ENCODE measurements around the gene ANKRD44. TPM values are rescaled to one million over a fixed set of nuclear protein-coding genes. Genes with fewer than 3 reads are reported as not detected.

Gene ANKRD44
- polyA plus RNA-seq, 5 donors, result 20.4 to 36.3 (median 25.8) TPM

- no peak for DNase-seq
Measured at GRCh38 chr2:197209246-197209645, 101.3 kb downstream of the ANKRD44 start.

GRCh38 chr2:197208841-197209240, 101.7 kb downstream of the ANKRD44 start:
- DNase-seq, result no peak

DNA sequence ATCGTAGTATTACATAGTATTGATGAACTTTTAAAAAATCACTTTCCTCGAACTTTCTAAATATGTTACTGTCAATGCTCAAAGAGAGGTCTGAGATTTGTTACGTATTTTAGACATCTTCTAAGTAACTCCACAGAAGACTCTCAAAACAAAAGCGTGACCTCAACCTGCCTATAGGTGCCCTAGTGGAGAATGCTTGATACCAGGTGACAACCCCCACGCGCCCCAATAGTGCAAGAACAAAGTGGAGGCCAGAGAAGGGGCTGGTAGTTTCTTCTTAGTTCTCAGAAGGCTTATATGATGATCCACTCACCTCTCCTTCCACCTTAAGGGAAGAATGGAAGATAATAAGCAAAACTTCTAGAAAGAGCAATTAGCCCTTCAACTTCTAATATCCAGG, 102.6 kb downstream of the ANKRD44 start:
- DNase-seq, result no peak

- no peak for DNase-seq
Measured at GRCh38 chr2:197207598-197207997, 103.0 kb downstream of the ANKRD44 start.

DNA sequence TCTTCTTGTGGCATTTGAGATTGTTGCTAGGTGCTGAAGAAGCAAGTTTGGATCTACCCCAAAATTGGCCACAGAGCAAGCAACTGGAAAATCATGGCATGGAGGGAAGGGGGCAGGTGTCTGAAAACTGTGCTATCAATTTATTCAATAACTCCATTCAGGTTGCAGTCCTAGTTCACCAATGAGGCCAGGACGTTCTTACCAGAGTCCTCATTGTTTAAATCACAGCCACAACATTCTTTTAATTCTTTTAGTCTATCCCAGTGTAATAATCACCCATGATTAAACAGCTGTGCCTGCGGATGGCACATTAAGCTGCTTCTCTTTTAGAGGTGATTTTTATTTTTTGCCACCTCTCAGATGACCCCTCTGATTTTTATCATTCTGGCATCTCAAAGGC, 103.5 kb downstream of the ANKRD44 start:
- no peak for DNase-seq

GRCh38 chr2:197205585-197206215, 104.9 kb downstream of the ANKRD44 start:
- DNase-seq, result no peak

- DNase-seq, result no peak
Measured at GRCh38 chr2:197204519-197205250, 105.9 kb downstream of the ANKRD44 start.

DNA sequence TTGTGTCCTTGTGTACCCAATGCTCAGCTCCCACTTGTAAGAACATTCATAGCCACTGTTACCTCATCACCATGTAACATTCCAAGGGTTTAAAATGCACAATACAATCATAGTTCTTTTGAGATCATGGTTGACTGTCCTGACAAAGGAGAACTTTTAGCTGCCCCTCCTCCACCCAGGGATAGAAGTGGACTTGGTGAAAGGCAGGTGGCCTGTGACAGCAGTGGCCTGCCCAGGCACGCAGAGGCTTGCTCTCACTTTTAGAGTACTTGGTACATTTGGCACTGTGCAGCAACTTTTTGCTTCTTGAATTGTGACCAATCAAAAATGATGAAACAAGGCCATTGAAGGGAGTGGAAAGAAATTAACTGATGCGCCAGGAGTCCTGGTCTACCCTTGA, 108.7 kb downstream of the ANKRD44 start:
- no peak for DNase-seq

DNA sequence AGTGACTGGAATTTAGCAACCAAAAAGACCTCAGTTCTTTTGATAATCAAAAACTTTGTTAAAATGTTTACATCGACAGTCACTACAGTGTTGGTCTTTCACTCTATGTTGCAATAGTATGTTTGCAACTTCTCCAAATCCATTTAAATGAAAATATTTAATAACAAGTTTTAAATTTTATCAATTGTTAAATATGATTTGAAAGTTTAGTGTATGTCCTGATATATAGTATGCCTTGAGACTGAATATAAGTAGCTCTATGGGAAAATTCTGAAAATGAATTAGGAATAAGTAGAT, 109.9 kb downstream of the ANKRD44 start:
- DNase-seq, result no peak

- DNase-seq, result no peak
Measured at GRCh38 chr2:197200051-197200761, 110.4 kb downstream of the ANKRD44 start.

DNA sequence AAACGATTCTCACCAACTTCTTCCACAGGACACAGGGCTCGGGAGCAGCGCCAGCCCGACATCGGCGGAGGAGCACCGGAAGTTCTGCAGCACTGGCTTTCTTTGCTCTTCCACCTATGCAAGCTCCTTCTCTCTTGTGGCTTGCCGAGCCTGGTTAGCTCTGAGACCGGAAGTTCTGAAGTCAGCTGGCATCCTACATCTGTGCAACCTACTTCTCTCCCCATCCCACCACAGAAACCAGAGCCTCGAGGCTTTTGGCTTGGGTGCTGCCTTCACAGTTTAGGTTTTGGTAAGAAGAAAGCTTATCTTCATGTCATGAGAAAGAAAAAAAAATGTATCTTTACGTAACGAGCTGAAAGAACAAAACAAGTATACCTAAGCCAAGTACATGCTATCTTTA, 111.7 kb downstream of the ANKRD44 start:
- no peak for DNase-seq

DNA sequence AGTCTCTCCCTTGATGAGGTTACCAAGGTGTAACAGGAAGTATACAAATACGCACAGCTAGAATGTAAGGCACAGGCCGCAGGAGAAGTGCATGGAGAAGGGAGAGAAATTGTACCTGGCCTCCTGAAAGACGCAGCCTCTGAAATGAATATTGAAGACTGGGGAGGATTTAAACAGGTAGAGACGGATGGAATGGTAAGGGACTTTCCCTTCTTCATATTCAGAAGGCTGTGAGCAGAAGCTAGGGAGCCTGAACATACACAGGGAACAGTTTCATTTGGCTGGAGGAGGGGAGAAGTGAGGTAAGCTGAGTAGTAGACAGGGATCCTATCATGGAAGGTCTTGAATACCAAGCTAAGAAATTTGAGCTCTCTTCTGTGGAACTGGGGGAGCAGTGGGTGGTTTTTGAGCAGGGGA, 112.7 kb downstream of the ANKRD44 start:
- no peak for DNase-seq

DNA sequence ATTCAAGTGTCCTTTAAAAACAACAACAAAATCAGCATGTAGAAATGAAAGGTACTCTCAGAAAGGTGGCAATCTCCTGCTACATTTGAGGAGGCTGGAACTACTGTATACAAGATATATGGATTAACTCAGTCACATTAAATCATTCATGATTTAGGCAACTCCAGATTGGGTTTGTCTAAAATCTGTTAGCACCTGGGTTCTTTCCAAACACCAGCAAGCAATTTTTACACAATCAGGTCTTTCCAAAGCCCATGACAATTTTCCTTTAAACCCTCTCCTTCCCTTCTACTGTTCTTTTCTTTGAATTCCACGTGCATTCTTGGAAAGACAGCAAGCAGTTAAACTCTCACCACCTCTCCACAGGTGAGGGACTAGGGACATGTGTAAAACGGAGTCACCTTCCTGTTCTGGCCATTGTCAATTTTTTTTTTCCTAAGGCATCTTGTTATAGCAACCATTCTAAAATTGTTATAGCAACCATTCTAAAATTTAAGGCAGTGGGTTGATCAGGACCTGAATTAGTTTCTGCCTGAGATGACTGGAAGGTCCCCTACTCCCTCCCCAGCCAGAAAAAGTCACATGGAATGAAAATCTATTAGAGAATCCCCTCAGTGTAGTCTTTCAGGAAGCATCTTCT, 113.9 kb downstream of the ANKRD44 start:
- DNase-seq, result no peak

GRCh38 chr2:197195518-197195917, 115.1 kb downstream of the ANKRD44 start:
- no peak for DNase-seq

GRCh38 chr2:197191940-197192322, 118.6 kb downstream of the ANKRD44 start:
- no peak for DNase-seq

DNA sequence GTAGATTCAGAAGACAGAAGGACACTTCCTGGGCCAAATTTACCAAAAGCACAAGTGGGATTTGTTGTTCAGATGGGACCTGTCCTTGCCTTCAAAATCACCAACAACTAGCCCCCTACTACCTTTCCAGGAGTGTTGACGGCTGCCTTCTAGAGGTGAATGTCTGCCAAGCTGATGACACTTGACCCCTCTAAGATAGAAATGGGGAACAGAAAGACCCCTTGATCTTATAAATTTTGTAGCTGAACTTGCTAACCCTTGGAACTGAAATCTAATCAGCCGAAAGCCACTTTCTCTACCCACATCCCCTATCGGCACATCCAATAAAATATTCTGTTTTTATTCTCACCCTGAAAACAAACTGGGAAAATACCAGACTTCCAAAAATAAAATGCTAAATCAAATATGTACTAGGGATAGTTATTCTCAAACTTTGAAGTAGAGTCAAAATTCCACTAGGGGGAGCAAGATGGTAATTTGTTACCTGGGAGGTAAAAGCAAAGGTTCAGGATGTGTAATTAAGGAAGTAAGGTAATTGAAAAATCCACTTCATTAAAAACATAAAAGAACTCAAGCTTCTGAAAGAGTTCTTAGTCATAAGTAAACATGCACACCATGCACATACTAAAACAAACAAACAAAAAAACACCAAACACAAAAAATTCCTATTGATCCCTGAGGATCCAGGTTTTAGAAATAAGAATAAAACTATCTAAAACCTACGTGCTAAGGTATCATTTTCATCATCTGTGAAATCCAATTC, 119.2 kb downstream of the ANKRD44 start:
- DNase-seq, result no peak

GRCh38 chr2:197190100-197190432, 120.5 kb downstream of the ANKRD44 start:
- DNase-seq, result no peak

- no peak for DNase-seq
Measured at GRCh38 chr2:197189426-197190099, 121.0 kb downstream of the ANKRD44 start.

GRCh38 chr2:197185676-197186075, 124.9 kb downstream of the ANKRD44 start:
- DNase-seq, result no peak

- DNase-seq, result no peak
Measured at GRCh38 chr2:197184959-197185586, 125.5 kb downstream of the ANKRD44 start.

DNA sequence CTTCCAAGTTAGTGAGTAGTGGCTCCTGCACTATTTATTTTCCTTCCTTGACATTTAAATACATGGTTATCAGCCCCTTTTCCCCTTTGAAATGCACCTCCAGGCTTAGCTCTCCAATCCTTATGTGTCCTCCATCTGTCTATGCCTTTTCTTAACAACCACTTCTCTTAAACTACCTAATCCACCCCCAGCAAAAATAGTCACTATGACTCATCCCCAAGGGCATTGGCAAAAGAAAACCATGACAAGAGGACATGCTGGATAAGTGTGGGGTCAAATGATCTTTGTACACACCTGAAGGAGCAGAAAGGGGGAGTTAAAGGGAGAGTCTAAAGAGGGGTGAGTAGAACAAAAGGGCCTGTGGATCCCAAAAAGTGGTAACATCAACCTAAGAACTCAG, 127.2 kb downstream of the ANKRD44 start:
- DNase-seq, result no peak

Measured in right lung (tissue), 5 donors.